HG02588 (cell line): ENCODE data around the gene ZFP36L2.

Source experiments
- ATAC-seq: cut with Tn5 transposase; IDR thresholded peaks from one replicate; pipeline ENCODE4 v1.9.1; 2021; ENCODE audit warnings: mild to moderate bottlenecking, moderate library complexity; ENCODE audit not compliant: unreplicated experiment

Gene ZFP36L2

GRCh38 chr2:43224571-43225092 is 1.8 kb downstream of the ZFP36L2 start:
- ATAC-seq, result no peak

- no peak for ATAC-seq
Observed at GRCh38 chr2:43224131-43224570, 2.3 kb downstream of the ZFP36L2 start.

- ATAC-seq, result no peak
Observed at GRCh38 chr2:43223521-43224001, 2.8 kb downstream of the ZFP36L2 start.

GRCh38 chr2:43222475-43223309 is 3.7 kb downstream of the ZFP36L2 start:
- ATAC-seq, result no peak

- no peak for ATAC-seq
Observed at GRCh38 chr2:43221763-43222474, 4.5 kb downstream of the ZFP36L2 start.

GRCh38 chr2:43221124-43221762 is 5.2 kb downstream of the ZFP36L2 start:
- no peak for ATAC-seq

GRCh38 chr2:43220760-43221123 is 5.7 kb downstream of the ZFP36L2 start:
- no peak for ATAC-seq

- ATAC-seq, result no peak
Observed at GRCh38 chr2:43220229-43220751, 6.1 kb downstream of the ZFP36L2 start.

GRCh38 chr2:43219383-43220228 is 6.8 kb downstream of the ZFP36L2 start:
- peak; percentile 56 for ATAC-seq

GRCh38 chr2:43218702-43219382 is 7.6 kb downstream of the ZFP36L2 start:
- ATAC-seq, result peak; percentile 32

GRCh38 chr2:43218155-43218701 is 8.2 kb downstream of the ZFP36L2 start:
- peak; percentile 7 for ATAC-seq

- ATAC-seq, result no peak
Observed at GRCh38 chr2:43217228-43218154, 8.9 kb downstream of the ZFP36L2 start.

GRCh38 chr2:43216629-43217028 is 9.8 kb downstream of the ZFP36L2 start:
- no peak for ATAC-seq

GRCh38 chr2:43215673-43216255 is 10.6 kb downstream of the ZFP36L2 start:
- ATAC-seq, result no peak

- no peak for ATAC-seq
Observed at GRCh38 chr2:43214253-43214652, 12.2 kb downstream of the ZFP36L2 start.

- no peak for ATAC-seq
Observed at GRCh38 chr2:43212931-43213330, 13.5 kb downstream of the ZFP36L2 start.

- no peak for ATAC-seq
Observed at GRCh38 chr2:43212216-43212835, 14.1 kb downstream of the ZFP36L2 start.
